Measurements from ENCODE around the gene LAMA3. TPM values are rescaled to one million over a fixed set of nuclear protein-coding genes. Genes with fewer than 3 reads are reported as not detected.

The LAMA3 gene
- total RNA-seq, 1 experiment from 2014 or later, result 8.1 TPM

DNA sequence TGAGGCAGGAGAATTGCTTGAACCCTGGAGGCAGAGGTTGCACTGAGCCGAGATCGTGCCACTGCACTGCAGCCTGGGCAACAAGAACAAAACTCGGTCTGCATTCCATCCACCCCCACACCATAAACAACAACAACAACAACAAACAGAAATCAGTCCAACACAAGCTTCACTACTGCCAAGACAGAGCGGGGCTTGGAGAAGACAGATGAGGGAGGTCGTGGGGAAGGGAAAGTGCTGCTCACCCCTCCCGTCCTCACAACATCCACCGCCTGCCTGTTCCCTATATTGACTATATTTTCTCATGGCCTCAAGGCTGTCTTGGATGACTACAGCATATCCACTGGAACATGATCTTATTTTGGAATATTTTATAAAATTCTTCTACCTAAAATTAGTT lies 187.7 kb downstream of the LAMA3 start:
- H3K36me3 ChIP-seq (ENCODE audit: control insufficient read depth, insufficient read depth, low read length), result no peaks in the 10 kb centered on the region
- no peak overlapping the region for H3K4me3 ChIP-seq (ENCODE audit: low read depth in 2 of 2, low read length in 2 of 2)
- TF ChIP-seq POLR2AphosphoS5 (IDR thresholded peaks at IDR 0.05; ENCODE audit: low read depth, low read length) (no peak), TCF7L2 (IDR thresholded peaks at IDR 0.05; ENCODE audit: low read depth, low read length) (no peak), SIN3A (IDR thresholded peaks at IDR 0.05; ENCODE audit: borderline replicate concordance, insufficient read depth, low read depth, low read length) (no peak)
- TF ChIP-seq, protein P1, sequence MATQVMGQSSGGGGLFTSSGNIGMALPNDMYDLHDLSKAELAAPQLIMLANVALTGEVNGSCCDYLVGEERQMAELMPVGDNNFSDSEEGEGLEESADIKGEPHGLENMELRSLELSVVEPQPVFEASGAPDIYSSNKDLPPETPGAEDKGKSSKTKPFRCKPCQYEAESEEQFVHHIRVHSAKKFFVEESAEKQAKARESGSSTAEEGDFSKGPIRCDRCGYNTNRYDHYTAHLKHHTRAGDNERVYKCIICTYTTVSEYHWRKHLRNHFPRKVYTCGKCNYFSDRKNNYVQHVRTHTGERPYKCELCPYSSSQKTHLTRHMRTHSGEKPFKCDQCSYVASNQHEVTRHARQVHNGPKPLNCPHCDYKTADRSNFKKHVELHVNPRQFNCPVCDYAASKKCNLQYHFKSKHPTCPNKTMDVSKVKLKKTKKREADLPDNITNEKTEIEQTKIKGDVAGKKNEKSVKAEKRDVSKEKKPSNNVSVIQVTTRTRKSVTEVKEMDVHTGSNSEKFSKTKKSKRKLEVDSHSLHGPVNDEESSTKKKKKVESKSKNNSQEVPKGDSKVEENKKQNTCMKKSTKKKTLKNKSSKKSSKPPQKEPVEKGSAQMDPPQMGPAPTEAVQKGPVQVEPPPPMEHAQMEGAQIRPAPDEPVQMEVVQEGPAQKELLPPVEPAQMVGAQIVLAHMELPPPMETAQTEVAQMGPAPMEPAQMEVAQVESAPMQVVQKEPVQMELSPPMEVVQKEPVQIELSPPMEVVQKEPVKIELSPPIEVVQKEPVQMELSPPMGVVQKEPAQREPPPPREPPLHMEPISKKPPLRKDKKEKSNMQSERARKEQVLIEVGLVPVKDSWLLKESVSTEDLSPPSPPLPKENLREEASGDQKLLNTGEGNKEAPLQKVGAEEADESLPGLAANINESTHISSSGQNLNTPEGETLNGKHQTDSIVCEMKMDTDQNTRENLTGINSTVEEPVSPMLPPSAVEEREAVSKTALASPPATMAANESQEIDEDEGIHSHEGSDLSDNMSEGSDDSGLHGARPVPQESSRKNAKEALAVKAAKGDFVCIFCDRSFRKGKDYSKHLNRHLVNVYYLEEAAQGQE (IDR thresholded peaks at IDR 0.05; ENCODE audit: insufficient read depth in 1 of 2, low read depth in 2 of 2, low read length in 1 of 2), result no peak
- TF ChIP-seq, protein P2, sequence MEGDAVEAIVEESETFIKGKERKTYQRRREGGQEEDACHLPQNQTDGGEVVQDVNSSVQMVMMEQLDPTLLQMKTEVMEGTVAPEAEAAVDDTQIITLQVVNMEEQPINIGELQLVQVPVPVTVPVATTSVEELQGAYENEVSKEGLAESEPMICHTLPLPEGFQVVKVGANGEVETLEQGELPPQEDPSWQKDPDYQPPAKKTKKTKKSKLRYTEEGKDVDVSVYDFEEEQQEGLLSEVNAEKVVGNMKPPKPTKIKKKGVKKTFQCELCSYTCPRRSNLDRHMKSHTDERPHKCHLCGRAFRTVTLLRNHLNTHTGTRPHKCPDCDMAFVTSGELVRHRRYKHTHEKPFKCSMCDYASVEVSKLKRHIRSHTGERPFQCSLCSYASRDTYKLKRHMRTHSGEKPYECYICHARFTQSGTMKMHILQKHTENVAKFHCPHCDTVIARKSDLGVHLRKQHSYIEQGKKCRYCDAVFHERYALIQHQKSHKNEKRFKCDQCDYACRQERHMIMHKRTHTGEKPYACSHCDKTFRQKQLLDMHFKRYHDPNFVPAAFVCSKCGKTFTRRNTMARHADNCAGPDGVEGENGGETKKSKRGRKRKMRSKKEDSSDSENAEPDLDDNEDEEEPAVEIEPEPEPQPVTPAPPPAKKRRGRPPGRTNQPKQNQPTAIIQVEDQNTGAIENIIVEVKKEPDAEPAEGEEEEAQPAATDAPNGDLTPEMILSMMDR (IDR thresholded peaks at IDR 0.05), result no peak
- no peak for DNase-seq (ENCODE audit: low read depth, low spot score)
- no peak for ATAC-seq
- H3K27me3 ChIP-seq (ENCODE audit: control insufficient read depth, insufficient read depth, low read length), result no peaks in the 10 kb centered on the region; the same call in 1 of the 2 replicates
- in situ Hi-C loops (cut with HindIII; ENCODE audit: low pct_unique_long_range_greater_than_20kb, low sequenced_read_pairs), result no loop called here
- H3K4me1 ChIP-seq (ENCODE audit: control insufficient read depth, insufficient read depth, low read length), result no peaks in the 10 kb centered on the region
- no peak overlapping the region for H3K27ac ChIP-seq (ENCODE audit: low read length)
- H3K9me3 ChIP-seq (ENCODE audit: control insufficient read depth, insufficient read depth, low read depth, low read length), result no peaks in the 10 kb centered on the region
- CTCF ChIA-PET, result no interaction called here
- POLR2A ChIA-PET, result no interaction called here
- intact Hi-C loops (cut with micrococcal nuclease; ENCODE audit: unreplicated experiment), result no loop called here
- BruUV-seq (replicated peaks), result no TSS peak

DNA sequence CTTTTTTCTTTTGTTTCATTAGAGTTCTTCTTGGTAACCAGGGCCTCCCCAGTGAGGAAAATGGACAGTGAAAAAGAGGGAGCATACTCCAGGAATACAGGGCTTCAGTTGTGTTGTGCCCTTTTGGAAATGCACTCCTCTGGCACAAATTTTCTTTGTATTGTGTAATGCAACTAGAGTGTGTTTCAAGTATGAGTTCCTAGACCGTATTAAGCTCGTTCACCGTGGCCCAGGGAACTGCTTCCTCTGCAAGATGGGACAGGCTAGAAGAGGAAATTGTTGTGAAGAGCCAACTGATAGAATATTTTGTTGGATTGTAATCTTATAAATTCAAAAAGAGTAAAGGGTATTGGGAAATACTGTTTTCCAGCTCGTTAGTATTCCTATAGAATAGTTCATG lies 188.1 kb downstream of the LAMA3 start:
- POLR2A ChIA-PET, result no interaction called here
- no peaks in the 10 kb centered on the region for H3K36me3 ChIP-seq (ENCODE audit: control insufficient read depth, insufficient read depth, low read length)
- intact Hi-C loops (cut with micrococcal nuclease; ENCODE audit: unreplicated experiment), result no loop called here

More for the DNA sequence above, 188.1 kb downstream of the LAMA3 start:
- in situ Hi-C loops (cut with HindIII; ENCODE audit: low pct_unique_long_range_greater_than_20kb, low sequenced_read_pairs), result no loop called here
- CTCF ChIA-PET, result interaction anchor here (0.6 kb wide), 1 partner anchor 52 kb away, joined by 4 read pairs; no protein-coding TSS in a partner anchor
- no peak for TF ChIP-seq POLR2AphosphoS5 (IDR thresholded peaks at IDR 0.05; ENCODE audit: low read depth, low read length)
- TF ChIP-seq, protein P2 (IDR thresholded peaks at IDR 0.05), result no peak
- no peak for TF ChIP-seq SIN3A (IDR thresholded peaks at IDR 0.05; ENCODE audit: borderline replicate concordance, insufficient read depth, low read depth, low read length)
- TF ChIP-seq, protein P1 (IDR thresholded peaks at IDR 0.05; ENCODE audit: insufficient read depth in 1 of 2, low read depth in 2 of 2, low read length in 1 of 2), result no peak
- no peak for TF ChIP-seq TCF7L2 (IDR thresholded peaks at IDR 0.05; ENCODE audit: low read depth, low read length)
- H3K27ac ChIP-seq (ENCODE audit: low read length), result no peak overlapping the region
- no peak overlapping the region for H3K4me3 ChIP-seq (ENCODE audit: low read depth in 2 of 2, low read length in 2 of 2)
- H3K9me3 ChIP-seq (ENCODE audit: control insufficient read depth, insufficient read depth, low read depth, low read length), result no peaks in the 10 kb centered on the region
- ATAC-seq (no peak), DNase-seq (ENCODE audit: low read depth, low spot score) (no peak)
- no peaks in the 10 kb centered on the region; the same call in 1 of the 2 replicates for H3K27me3 ChIP-seq (ENCODE audit: control insufficient read depth, insufficient read depth, low read length)
- H3K4me1 ChIP-seq (ENCODE audit: control insufficient read depth, insufficient read depth, low read length), result no peaks in the 10 kb centered on the region
- no TSS peak for BruUV-seq (replicated peaks)

Measured in Panc1 (cell line).